AG09319 (cell line): Measurements from ENCODE around the gene PDE10A.
"Not testable (repeated sequence)": the region's sequence is repeated elsewhere in the genome, so short reads cannot be mapped to it uniquely, and the experiment has no call there.

Experiments
- DNase-seq: peaks from one replicate; pipeline ENCODE4 v3.0.0-alpha.2; 2010; ENCODE audit warnings: low read depth; ENCODE audit errors: extremely low read depth
- CTCF ChIP-seq: IDR thresholded peaks from 2 replicates; pipeline ENCODE4 v1.5.1; 2011; ENCODE audit warnings: low read depth, mild to moderate bottlenecking, inconsistent platforms, low read length, moderate library complexity

The PDE10A gene

GRCh38 chr6:165597821-165598220 lies 65.2 kb downstream of the PDE10A start:
- no peak for TF ChIP-seq CTCF
- no peak for DNase-seq

GRCh38 chr6:165594584-165595333 lies 68.3 kb downstream of the PDE10A start:
- no peak for TF ChIP-seq CTCF
- no peak for DNase-seq

- DNase-seq: not testable (repeated sequence)
Measured at GRCh38 chr6:165592947-165593346, 70.1 kb downstream of the PDE10A start.

GRCh38 chr6:165588515-165588914 lies 74.5 kb downstream of the PDE10A start:
- TF ChIP-seq CTCF: no peak
- no peak for DNase-seq

GRCh38 chr6:165587206-165587605 lies 75.8 kb downstream of the PDE10A start:
- TF ChIP-seq CTCF: no peak
- no peak for DNase-seq

- TF ChIP-seq CTCF: no peak
- no peak for DNase-seq
Measured at GRCh38 chr6:165586706-165587105, 76.3 kb downstream of the PDE10A start.

- no peak for TF ChIP-seq CTCF
- DNase-seq: no peak
Measured at GRCh38 chr6:165585060-165585459, 78.0 kb downstream of the PDE10A start.

- no peak for DNase-seq
- TF ChIP-seq CTCF: no peak
Measured at GRCh38 chr6:165584541-165584940, 78.5 kb downstream of the PDE10A start.
